HG03378 (cell line): Measurements from ENCODE around the gene LSAMP.

Experiments used
- ATAC-seq: cut with Tn5 transposase; IDR thresholded peaks from one replicate; pipeline ENCODE4 v1.9.1; 2021; ENCODE audit warnings: mild to moderate bottlenecking, moderate library complexity; ENCODE audit not compliant: unreplicated experiment

The LSAMP gene

DNA sequence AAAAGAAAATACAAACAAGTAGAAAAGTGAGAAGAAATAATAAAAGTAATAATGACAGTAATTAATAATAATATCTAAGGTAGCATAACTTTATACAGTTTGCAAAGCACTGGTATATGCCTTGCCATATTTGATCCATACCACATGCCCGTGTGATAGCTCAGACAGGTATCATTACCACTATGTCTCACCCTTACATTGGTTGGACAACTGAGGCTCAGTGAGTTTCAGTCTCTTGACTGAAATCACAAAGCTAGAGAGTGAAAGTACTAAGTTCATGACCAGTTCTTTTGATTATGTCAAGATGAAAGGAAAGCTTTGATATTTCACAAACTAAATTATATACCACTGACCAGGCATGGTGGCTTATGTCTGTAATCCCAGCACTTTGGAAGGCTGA is 413.1 kb downstream of the LSAMP start:
- ATAC-seq, result no peak

DNA sequence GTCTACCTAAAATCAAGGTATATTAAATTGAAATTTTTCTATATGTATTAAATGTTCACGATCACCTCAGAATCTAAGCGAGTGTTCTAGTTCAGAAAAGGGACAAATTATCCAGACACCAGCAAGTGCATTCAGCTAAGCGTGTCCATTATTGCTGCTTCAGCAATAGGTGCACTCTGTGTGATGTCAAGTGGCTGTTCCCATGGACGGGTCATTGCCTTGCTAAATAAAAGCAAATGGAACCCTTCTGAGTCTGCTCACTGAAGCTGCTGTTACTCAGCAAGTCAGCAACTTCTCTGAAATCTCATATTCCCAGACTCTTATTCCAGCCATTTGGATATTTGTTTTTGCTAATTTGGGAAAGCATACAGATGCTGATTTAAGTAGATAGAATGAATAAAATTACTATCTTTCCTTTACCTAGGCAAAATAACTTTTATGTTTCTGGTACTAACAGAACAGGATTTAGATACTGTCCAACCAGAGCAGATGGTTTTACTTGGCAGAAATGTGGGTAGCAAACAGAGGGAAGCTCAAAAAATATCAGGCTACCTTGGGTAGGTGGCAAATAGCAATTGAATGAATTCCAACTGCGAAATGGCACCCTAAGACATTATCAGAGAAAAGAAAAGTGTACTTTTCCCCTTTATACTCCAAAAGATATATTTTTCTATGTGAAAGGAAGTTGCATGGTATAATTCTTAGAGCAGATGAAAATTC is 415.0 kb downstream of the LSAMP start:
- no peak for ATAC-seq

DNA sequence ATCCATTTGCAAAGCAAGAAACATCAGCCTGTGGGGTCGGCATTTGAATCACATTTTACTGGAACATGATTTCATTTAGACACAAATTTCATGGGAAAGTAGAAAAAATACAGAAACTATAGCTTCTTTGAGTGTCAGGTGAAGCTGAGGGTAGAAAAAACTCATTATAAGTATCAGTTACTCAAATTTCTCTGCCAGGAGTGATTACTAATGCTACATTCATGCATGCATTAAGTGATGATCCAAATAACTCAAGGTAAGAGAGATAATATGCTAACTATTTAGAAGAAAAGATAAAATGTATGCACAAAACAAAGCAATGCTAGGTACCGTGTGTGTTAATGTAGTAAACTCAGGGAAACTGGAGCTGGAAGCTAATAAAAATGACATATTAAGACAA is 416.0 kb downstream of the LSAMP start:
- no peak for ATAC-seq

DNA sequence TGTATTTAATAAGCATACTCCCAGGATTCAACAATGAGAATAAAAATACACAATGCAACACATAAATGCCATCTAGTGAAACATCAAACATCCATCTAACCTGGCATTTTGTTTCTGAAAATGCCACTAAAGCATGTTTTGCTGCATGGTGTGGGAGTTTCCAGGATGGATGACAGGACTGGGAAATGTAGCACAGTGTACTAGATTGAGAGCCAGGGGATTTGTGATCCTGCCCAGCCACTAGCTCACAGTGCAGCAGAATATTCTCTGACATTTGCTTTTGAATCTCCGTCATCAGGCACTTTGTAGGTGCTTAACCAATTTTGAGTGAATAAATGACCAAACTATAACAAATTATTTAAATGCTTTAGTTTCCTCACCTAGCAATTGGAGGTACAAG is 417.1 kb downstream of the LSAMP start:
- ATAC-seq, result no peak

DNA sequence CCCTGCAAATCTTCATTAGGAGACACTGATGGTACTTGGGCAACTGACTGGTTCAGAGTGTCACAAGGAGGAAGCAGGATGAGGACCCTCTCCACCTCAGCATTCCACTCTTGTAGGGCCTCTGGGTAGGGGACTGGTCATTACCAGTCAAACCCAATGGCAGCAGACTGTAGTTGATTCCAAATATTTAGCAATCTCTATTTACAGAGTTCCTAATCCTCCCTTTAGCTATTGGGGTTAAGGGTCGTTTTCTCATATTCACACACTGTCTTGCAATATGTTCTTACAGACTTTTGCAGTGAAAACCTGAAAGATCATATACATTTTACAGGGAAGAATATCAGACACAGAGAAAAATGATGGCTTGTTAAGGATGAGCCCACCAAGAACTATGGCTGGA is 424.3 kb downstream of the LSAMP start:
- no peak for ATAC-seq

DNA sequence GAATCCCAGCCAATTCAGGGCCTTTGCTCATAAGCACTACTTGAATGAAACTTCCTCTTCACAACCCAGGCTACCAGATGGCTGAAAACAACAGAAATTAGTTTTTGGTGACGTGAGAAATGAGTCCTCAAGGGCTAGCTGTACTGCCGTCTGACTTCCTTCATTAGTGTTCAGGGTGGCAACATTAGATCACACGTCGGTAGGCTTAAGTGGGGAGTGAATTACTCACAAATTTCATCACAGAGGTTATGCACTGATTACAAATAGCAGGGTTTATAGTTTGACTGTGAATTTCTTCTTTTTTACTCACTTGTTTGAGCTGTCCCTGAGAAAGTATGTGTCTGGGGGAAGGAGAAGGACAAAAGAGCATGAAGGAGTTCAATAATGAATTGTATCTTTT is 424.8 kb downstream of the LSAMP start:
- ATAC-seq, result peak; percentile 89

DNA sequence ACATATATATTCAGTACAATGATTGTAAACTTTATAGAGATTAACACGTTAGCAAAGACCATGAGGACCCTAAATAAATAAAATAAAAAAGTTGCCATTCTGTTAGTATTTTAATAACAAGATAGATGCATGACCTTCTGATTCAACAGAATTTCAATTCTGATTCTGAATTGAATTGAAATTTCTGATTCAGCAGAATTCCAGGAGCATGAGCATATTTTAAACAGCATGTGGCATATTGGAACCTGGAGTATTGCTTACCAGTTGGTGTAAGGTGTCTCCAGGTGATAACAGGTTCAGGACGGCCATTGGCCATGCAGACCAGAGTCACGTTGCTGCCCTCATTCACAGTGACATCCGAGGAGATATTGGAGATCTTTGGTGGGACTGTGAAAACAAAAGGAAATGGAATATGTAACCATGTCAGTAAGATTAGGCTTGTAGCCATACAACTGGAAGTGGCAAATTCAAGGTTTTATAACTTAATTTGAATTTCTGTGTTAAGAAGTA is 426.0 kb downstream of the LSAMP start:
- no peak for ATAC-seq

DNA sequence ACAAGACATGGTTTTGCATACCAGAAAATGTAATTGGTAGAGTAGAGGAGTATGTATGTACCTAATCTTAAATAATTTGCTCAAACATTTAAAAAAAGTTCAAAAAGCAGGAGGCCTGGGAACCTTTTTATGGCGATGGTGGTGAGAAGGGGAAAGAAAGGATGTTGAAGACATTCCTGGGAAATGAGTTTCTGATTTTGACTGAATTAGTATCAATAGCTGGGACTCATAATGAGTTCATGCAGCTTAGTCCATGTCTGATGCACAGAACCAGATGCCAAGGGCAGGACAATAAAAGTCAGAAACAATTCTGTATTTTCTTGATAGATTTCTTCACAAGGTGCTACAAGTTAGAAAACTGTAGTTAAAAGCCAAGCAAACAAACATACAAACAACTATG is 426.6 kb downstream of the LSAMP start:
- ATAC-seq, result no peak

DNA sequence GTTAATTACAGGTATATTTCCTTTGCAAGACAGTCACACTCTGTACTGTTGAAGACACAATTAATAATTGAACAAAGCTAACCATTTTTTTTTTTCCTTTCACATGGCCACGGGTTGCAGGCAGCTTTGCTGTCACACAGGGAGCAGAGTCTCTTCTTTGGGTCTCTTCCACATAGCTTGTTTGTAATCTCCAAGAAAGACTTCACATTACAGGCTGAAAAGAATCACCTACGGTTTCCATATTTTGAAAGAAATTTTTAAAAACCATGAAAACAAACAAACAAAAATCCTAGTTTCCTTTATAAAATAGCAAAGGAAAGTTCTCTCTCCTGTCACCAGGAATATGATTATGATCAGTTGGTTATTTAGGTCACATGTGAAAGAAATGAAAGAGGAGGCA is 429.4 kb downstream of the LSAMP start:
- ATAC-seq, result no peak

DNA sequence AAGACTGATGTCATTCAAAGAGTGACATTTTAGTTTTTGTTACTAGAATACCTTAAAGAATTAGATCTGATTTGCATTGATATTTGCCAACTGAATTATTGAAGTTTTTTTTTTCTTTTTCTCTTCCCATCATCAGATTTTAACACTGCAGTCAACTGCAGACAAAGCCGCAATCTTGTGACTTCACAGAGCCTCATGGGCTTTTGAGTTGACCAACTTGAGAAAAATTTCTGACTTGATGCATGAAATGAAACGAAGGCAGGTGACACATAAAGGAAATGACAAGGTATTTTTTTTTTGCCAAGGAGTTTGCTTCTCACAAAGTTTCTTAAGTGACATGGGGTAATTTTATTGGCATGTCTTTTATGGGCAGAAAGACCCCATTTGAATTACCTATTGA is 438.3 kb downstream of the LSAMP start:
- ATAC-seq, result no peak

DNA sequence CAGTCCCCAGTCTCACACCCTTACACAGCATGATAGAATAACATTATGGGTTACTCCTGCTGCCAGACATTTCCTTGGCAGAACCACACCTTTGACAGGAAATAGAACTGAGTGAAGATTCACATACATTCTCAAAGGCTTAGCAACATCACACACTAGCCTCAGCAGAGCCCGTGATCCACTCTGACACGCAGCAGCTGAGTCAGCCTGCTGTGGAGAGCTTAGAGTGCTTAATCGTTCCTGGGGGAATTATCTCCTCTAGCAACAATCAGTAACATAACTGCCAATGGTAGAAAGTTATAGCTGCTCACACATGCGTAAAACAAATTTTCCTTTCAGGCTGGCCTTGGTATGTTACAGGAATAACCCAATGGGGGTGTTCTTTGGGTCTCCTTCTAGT is 439.9 kb downstream of the LSAMP start:
- no peak for ATAC-seq

DNA sequence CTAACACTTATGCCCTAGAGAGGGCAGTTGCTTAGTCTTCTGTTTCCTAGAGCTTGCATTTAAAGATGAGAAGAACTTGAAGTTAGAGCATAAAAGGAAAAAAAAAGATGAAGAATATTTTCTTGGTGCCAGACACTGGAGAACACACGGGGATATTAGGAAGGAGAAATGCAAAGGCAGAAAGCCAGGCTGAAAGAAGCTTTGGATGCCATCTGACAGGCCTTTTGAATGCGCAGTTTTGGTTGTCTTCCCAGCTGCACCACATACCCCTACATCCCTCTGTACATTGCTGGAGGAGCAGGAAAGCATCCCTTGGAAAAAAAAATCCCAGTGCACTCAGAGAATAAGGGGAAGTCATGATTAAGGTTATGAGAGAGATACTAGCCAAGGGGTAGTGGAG is 443.1 kb downstream of the LSAMP start:
- ATAC-seq, result no peak

DNA sequence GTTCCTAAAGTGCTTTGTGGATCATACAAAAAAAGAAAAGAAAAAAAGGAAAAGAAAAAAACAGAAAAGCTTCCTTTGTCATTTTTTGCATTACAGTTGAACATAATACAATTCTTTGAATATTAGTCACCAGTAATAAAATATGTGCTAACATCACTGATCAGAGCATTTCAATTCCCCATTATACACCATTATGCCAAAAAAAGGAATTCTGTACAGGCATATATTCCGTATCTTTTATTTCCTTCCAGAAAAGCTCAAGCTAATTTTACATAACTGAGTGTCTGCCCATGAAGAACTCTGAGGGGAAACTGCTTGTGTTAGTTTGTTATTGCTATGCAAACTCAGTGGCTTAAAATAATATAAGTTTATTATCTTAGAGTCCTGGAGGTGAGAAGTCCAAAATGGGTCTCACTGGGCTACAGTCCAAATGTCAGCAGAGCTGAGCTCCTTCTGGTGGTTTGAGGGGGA is 444.1 kb downstream of the LSAMP start:
- no peak for ATAC-seq

DNA sequence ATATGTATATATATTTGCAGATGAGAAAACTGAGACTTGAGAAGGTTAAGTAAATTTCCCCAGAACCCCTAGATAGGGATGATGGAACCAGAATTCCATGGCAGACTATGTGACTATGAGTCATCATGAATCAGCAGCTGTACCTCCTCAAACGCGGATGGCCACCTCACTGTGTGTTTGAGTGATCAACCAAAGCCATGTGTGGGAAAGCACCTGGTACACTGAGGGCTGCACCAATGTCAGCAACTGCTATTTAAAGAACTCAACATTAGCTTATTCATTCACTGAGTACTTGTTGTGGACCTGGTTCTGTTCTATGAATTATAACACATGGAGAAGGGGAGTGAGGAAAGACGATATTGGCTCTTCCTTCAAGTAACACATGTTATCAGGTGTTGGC is 445.0 kb downstream of the LSAMP start:
- peak; percentile 74 for ATAC-seq

DNA sequence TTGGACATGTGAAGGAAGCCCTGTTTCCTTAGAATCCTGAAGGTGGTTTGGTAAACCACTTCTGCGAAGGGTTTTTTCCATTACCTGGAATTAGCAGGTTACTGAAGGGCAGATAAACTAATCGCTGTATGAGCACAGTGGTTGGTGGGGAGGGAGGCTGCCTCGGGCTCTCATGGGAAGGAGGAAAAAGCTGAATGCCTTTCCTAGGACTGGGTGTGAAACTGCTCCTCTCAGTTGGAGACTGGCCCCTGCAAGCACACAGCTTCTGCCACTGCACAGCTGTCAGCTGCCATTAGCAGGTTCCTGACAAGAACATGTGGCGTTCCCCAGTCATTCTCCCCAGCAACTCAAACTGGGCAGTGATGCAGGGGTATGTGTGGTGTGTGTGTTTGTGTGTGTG is 445.7 kb downstream of the LSAMP start:
- ATAC-seq, result no peak

DNA sequence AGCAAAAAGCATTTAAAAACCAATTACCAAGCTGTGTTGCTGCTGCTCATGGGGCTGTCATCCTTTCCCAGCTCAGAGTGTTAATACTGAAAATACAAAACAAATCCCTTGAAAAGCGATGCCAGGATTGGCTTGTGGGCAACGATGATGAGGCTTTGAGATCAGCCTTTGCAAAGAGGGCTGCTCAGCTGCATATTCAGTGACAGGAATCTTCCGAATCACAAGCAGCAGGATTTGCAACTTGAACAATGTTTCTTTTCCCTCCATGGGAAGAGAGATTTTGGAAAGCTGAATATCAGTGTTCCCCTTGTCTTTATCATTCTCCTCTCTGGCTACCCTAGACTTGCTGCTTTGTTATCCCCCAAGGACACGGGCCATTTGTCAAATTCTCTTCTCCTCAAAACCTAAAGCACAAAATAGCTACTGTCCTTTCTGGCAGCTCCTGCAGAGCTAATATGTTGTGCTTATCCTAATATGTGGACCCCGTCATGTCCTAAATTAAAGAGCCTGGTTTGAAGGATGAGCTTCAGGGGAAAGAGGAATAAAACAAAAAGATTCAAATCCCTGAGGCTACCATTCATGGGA is 446.2 kb downstream of the LSAMP start:
- ATAC-seq, result no peak

DNA sequence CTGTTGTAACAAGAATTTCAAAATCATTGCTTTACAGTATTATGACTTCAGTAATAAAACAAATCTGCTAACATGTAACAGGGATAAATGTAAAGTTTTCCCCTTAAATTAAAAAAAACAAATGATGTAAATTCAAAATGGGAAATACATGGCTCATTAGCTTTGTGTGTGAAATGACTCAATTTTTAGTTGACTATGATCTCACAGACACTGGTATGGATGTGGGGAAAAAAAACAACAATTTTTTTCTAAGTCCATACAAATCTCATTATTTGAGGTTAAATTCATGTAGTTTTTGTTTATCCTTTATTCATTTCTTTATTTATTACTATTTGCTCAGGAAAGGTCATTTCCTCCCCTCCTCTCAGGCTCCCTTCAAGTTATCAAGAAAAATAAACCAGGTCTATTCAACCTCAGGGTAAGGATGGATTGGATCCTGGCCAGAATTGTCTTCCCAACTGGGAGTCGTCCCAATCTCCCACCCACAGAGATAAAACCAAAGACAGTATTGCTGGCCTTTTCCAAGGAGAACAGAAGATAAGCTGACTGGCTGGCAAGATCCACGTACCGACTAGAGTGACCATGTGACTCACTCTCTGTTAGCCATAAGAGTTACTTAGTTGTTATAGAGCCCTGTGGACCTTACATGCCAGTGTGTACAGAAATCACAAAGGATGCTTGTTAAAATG is 448.7 kb downstream of the LSAMP start:
- ATAC-seq, result no peak

DNA sequence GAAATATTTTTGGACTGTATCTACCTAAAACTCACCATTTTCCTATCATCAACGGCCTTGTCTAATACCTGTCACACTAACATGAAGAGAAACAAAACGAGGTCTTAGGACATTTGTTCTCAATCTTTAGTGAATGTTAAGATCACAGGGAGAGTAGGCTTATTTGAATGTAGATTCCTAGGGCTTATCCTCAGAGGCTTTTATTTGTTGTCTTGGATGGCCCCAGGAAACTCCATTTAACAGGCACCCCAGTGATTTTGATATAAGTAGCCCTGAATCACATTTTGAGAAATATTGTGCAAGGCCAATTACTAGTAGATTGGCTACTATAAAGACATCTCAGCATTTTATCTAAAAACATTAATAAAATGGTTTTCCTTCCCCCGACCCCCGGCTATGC is 454.6 kb downstream of the LSAMP start:
- no peak for ATAC-seq

DNA sequence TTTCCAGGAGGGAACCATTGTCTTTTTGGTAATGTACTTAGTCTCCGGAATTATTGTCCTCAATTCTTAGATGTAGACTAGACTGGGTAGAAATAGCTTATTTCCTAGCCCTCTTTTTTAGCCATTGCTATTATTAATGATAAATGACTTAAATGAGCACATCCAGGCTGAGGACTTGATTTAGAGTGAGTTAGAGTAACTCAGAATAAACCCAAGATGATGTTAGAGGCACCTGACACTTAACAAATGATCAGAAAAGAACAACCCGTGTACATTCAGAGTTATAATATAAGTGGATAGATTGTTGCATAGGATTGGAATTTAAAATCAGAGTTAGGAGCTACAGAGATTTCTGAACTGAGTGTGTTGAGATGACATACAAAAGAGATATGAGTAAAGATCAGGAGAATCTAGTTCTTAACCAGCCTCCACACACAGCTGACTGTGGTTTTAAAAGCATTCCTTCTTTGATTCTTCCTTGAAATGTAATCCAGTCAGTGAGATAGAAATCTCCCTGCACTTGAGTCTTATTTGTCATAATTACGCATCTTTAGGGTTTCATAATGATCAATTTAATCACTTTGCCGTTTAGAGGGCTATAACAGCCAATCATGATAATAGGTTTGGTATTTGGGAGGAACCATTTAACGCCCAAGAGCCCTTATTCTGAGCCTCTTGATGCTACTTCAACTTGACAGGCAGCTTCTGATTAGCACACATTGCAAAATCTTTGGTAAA is 455.4 kb downstream of the LSAMP start:
- ATAC-seq, result no peak

DNA sequence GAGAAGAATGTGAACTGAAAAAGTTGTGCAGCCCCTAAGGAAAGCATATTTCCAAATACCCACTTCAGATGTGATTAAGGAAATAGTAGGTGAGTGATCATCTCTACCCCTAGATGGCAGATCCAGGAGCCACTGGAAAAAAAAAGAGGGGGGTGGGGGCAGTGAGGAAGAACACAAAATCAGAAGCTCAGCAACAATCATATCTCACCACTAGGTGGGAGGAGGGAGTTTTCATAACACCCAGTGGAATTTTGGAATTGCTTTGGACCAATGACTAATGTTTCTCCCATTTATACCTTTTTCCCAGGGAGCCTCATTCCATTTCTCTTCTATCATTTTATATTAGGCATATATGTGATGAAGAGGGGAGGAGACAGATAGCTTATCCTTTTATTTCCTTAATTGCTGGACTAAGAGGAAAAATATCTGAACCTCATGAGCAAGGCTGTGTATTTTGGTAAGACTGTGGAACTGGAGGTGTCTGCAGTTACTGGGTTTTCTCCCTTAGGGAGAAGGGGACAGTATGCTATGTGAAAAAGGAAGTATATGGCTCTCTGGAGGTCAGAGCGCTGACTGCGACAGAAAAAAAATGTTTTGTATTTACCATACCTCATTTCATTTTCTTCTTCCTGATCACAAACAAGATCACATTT is 458.6 kb downstream of the LSAMP start:
- ATAC-seq, result no peak

DNA sequence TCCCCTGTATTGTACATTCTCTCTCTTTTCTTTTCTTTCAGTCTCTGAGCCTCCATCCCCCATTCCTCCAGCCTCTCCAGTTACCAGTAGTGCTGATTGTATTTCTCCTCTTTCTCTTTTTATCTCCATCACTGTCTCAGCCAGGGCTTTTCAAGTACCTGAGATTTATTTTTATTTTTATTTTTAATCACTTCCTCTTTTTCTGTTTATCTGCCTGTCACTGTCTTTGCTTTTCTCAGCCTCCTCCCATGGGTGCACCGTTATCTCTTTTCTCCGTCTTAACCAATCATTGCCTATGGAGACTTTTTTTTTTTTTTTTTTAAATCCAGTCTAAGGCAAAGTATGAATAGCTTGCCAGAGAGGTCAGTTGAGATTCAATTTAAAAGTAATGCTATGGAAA is 462.7 kb downstream of the LSAMP start:
- peak; percentile 54 for ATAC-seq
